WTC11 (cell line): ENCODE results near the gene GPATCH8. TPM values are rescaled to one million over a fixed set of nuclear protein-coding genes. Genes with fewer than 3 reads are reported as not detected.

Experiments used
- AR ChIP-seq: fragments of 250-450 bp; sonication (Bioruptor Pico); IDR thresholded peaks from 2 replicates; pipeline ENCODE4 v1.9.0; 2021; ENCODE audit warnings: mild to moderate bottlenecking
- ATF1 ChIP-seq: sonication (generic); formaldehyde crosslinking; IDR thresholded peaks from 2 replicates; pipeline ENCODE4 v1.8.1; 2023; ENCODE audit warnings: mild to moderate bottlenecking, moderate library complexity, missing genetic modification reagents
- ATF6 ChIP-seq: sonication (generic); formaldehyde crosslinking; IDR thresholded peaks from 2 replicates; pipeline ENCODE4 v1.8.1; 2023; ENCODE audit warnings: mild to moderate bottlenecking, missing genetic modification reagents
- E2F1 ChIP-seq: sonication (generic); formaldehyde crosslinking; IDR thresholded peaks from 2 replicates; pipeline ENCODE4 v1.8.0; 2022; ENCODE audit warnings: mild to moderate bottlenecking, missing genetic modification reagents
- E2F4 ChIP-seq: sonication (generic); formaldehyde crosslinking; IDR thresholded peaks from 2 replicates; pipeline ENCODE4 v1.8.1; 2022; ENCODE audit warnings: low read depth, mild to moderate bottlenecking, moderate library complexity, missing genetic modification reagents, borderline replicate concordance
- ERG ChIP-seq: fragments of 250-450 bp; sonication (Bioruptor Pico); IDR thresholded peaks from 2 replicates; pipeline ENCODE4 v1.8.0; 2021; ENCODE audit warnings: mild to moderate bottlenecking
- ETV6 ChIP-seq: sonication (generic); formaldehyde crosslinking; IDR thresholded peaks from 2 replicates; pipeline ENCODE4 v1.8.1; 2022; ENCODE audit warnings: mild to moderate bottlenecking, missing genetic modification reagents
- FOXJ3 ChIP-seq: sonication (generic); formaldehyde crosslinking; IDR thresholded peaks from 2 replicates; pipeline ENCODE4 v1.9.0; 2021; ENCODE audit warnings: missing genetic modification reagents, mild to moderate bottlenecking, borderline replicate concordance
- FOXP4 ChIP-seq: sonication (generic); formaldehyde crosslinking; IDR thresholded peaks from 2 replicates; pipeline ENCODE4 v1.8.0; 2022; ENCODE audit warnings: mild to moderate bottlenecking, missing genetic modification reagents
- GTF2I ChIP-seq: fragments of 250-450 bp; sonication (Bioruptor Pico); conservative IDR thresholded peaks from 2 replicates; pipeline ENCODE4 v1.4.0; 2021; ENCODE audit warnings: mild to moderate bottlenecking
- IRF2 ChIP-seq: sonication (generic); formaldehyde crosslinking; IDR thresholded peaks from 2 replicates; pipeline ENCODE4 v1.8.0; 2022; ENCODE audit warnings: low read depth, missing genetic modification reagents, borderline replicate concordance
- MLX ChIP-seq: sonication (generic); formaldehyde crosslinking; IDR thresholded peaks from 2 replicates; pipeline ENCODE4 v1.8.1; 2023; ENCODE audit warnings: mild to moderate bottlenecking, missing genetic modification reagents, moderate library complexity
- MYBL2 ChIP-seq: sonication (generic); formaldehyde crosslinking; IDR thresholded peaks from 2 replicates; pipeline ENCODE4 v1.8.1; 2023; ENCODE audit warnings: mild to moderate bottlenecking, moderate library complexity, missing genetic modification reagents
- OVOL2 ChIP-seq: fragments of 250-450 bp; sonication (Bioruptor Pico); IDR thresholded peaks from 2 replicates; pipeline ENCODE4 v1.9.0; 2021; ENCODE audit warnings: mild to moderate bottlenecking, borderline replicate concordance
- PRRX2 ChIP-seq: fragments of 250-450 bp; sonication (Bioruptor Pico); IDR thresholded peaks from 2 replicates; pipeline ENCODE4 v1.8.0; 2021; ENCODE audit warnings: mild to moderate bottlenecking
- SMAD4 ChIP-seq: sonication (generic); formaldehyde crosslinking; IDR thresholded peaks from 2 replicates; pipeline ENCODE4 v1.8.0; 2022; ENCODE audit warnings: mild to moderate bottlenecking, missing genetic modification reagents
- SOX15 ChIP-seq: fragments of 250-450 bp; sonication (Bioruptor Pico); IDR thresholded peaks from 2 replicates; pipeline ENCODE4 v1.9.0; 2021; ENCODE audit warnings: mild to moderate bottlenecking
- USF1 ChIP-seq: sonication (generic); formaldehyde crosslinking; IDR thresholded peaks from 2 replicates; pipeline ENCODE4 v1.8.0; 2022; ENCODE audit warnings: mild to moderate bottlenecking, missing genetic modification reagents
- USF2 ChIP-seq: sonication (generic); formaldehyde crosslinking; IDR thresholded peaks from 2 replicates; pipeline ENCODE4 v1.8.1; 2023; ENCODE audit warnings: mild to moderate bottlenecking, missing genetic modification reagents, moderate library complexity
- ZMAT4 ChIP-seq: fragments of 250-450 bp; sonication (Bioruptor Pico); IDR thresholded peaks from 2 replicates; pipeline ENCODE4 v1.9.0; 2021; ENCODE audit warnings: mild to moderate bottlenecking
- ZNF232 ChIP-seq: sonication (generic); formaldehyde crosslinking; IDR thresholded peaks from 2 replicates; pipeline ENCODE4 v1.8.0; 2022; ENCODE audit warnings: mild to moderate bottlenecking, missing genetic modification reagents
- ZNF423 ChIP-seq: fragments of 250-450 bp; sonication (Bioruptor Pico); IDR thresholded peaks from 2 replicates; pipeline ENCODE4 v2.1.2; 2022; ENCODE audit warnings: mild to moderate bottlenecking, moderate library complexity
- ZSCAN18 ChIP-seq: fragments of 250-450 bp; sonication (Bioruptor Pico); IDR thresholded peaks from 2 replicates; pipeline ENCODE4 v2.1.2; 2022; ENCODE audit warnings: mild to moderate bottlenecking, moderate library complexity
- total RNA-seq: library from RNA; stranded (reverse); gene quantifications from 3 replicates; pipeline ENCODE4 v1.2.3, GENCODE V29; 2021

Gene GPATCH8
- total RNA-seq, 1 experiment from 2014 or later = 51.9 TPM

- TF ChIP-seq FOXJ3 (CRISPR knock-in tag) (0 out of 2 replicates have a peak, but pooled peaks have one; percentile 45), GTF2I (no peak), MYBL2 (no peak), SMAD4 (CRISPR knock-in tag) (no peak), ZNF232 (no peak), MLX (CRISPR knock-in tag) (no peak), ERG (no peak), ZNF423 (peak; percentile 98), IRF2 (CRISPR knock-in tag) (no peak), ETV6 (peak; percentile 80; the same call in 1 of the 2 replicates), USF1 (CRISPR knock-in tag) (no peak), PRRX2 (CRISPR knock-in tag) (no peak), ATF1 (CRISPR knock-in tag) (no peak), SOX15 (CRISPR knock-in tag) (no peak), ZMAT4 (CRISPR knock-in tag) (no peak), ATF6 (CRISPR knock-in tag) (no peak), E2F4 (no peak), OVOL2 (no peak), AR (CRISPR knock-in tag) (no peak), E2F1 (CRISPR knock-in tag) (no peak), FOXP4 (CRISPR knock-in tag) (peak; percentile 45; the same call in 1 of the 2 replicates), USF2 (CRISPR knock-in tag) (no peak), ZSCAN18 (CRISPR knock-in tag) (no peak)
Observed at GRCh38 chr17:44543213-44543904, 40.2 kb upstream of the GPATCH8 start (continued).
